Upper lobe of right lung (tissue), 1 donor: ENCODE data around the gene KIF21B. TPM values are rescaled to one million over a fixed set of nuclear protein-coding genes. Genes with fewer than 3 reads are reported as not detected.

ENCODE experiments used
- ATAC-seq: fragments of 200-7000 bp; cut with Tn5 transposase; one replicate; pipeline ENCODE4 v1.9.1; 2020; ENCODE audit warnings: mild to moderate bottlenecking, moderate library complexity
- DNase-seq: peaks from one replicate; pipeline ENCODE4 v3.0.0-alpha.2; 2020
- H3K27ac ChIP-seq: fragments of 200-600 bp; one replicate; pipeline ENCODE4 v1.8.0; 2022
- H3K27me3 ChIP-seq: fragments of 200-600 bp; one replicate; pipeline ENCODE4 v1.8.0; 2022; ENCODE audit warnings: mild to moderate bottlenecking
- H3K36me3 ChIP-seq: fragments of 200-600 bp; one replicate; pipeline ENCODE4 v1.8.0; 2022
- H3K4me1 ChIP-seq: fragments of 200-600 bp; one replicate; pipeline ENCODE4 v1.8.0; 2022
- H3K4me3 ChIP-seq: fragments of 200-600 bp; one replicate; pipeline ENCODE4 v1.8.0; 2022; ENCODE audit warnings: mild to moderate bottlenecking
- H3K9me3 ChIP-seq: fragments of 200-600 bp; one replicate; pipeline ENCODE4 v1.8.0; 2022
- CTCF ChIP-seq: fragments of 200-600 bp; IDR thresholded peaks from one replicate; pipeline ENCODE4 v1.8.0; 2022; ENCODE audit warnings: antibody characterized with exemption
- intact Hi-C: fragments of 100-400 bp; cut with DNase I; formaldehyde crosslinking; loops from one replicate; pipeline ENCODE4 v1.11.0; 2022
- total RNA-seq: library from RNA; stranded (reverse); fragmentation: NEBNext Ultra II Directional; extraction: Animal tissue kit (Norgen Biotek cat#: 25700); gene quantifications from one replicate; pipeline ENCODE4 v1.2.1, GENCODE V29; 2021
- donor health status: DM: no; HTN: yes; CAD: no; lungs with severe emphysema.

KIF21B gene
- total RNA-seq, 1 donor from 2014 or later, result 5.7 TPM

- intact Hi-C loops, result loop anchor here (5.0 to 10.0 kb wide), 2 partner anchors 74 to 142 kb away; partner anchors contain the start of gene CACNA1S
- Histone ChIP-seq H3K27me3 (no peaks in the 10 kb centered on the region), H3K36me3 (no peaks in the 10 kb centered on the region), H3K9me3 (no peaks in the 10 kb centered on the region), H3K4me3 (no peak overlapping the region), H3K4me1 (peaks cover 4% of the 10 kb centered on the region), H3K27ac (no peak overlapping the region)
- TF ChIP-seq CTCF, result no peak
- DNase-seq (no peak), ATAC-seq (no peak)
Measured at GRCh38 chr1:200972985-200973742, 50.4 kb downstream of the KIF21B start.

DNA sequence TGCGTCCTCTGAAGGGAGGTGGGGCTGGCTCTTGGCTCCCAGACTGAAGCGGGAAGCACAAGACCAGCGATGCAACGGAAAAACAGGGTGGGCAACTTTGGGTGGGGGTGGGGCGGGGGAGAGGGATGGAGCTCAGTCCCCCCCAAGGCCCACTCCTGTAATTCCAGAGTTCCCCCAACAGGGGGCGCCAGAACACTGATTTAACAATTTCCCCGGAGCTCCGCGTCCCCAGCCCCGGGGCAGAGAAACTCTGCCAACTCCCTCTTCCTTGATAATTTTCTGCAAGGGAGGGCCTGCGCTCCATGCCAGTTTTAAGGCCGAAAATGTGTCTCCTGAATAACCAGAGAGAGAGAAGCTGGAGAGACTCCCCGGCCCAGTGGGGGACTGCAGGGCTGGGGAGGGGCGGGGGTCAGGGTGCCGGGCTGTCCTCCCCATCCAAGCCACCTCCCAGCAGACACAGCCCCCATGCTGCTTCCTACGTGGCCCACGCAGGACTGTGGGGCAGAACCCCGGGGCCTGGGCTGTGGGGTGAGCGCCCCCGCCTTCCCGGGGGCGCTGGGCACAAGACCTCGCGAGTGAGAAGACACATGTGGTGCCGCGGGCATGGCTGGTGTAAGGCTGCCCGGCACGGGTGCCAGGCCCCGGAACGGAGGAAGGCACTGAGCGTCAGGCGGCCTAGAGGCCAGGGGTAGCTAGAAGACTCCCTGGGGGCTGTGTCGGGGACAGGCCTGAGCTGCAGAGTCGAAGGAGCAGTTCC is 51.4 kb downstream of the KIF21B start:
- peaks cover 4% of the 10 kb centered on the region for H3K4me1 ChIP-seq
- H3K9me3 ChIP-seq, result no peaks in the 10 kb centered on the region
- ATAC-seq, result peak; percentile 69
- no peak overlapping the region for H3K4me3 ChIP-seq
- no peaks in the 10 kb centered on the region for H3K36me3 ChIP-seq
- no peaks in the 10 kb centered on the region for H3K27me3 ChIP-seq
- intact Hi-C loops, result loop anchor here (5.0 to 10.0 kb wide), 2 partner anchors 75 to 143 kb away; partner anchors contain the start of gene CACNA1S
- TF ChIP-seq CTCF, result peak; percentile 96
- H3K27ac ChIP-seq, result no peak overlapping the region
- DNase-seq, result peak; percentile 76

GRCh38 chr1:200971428-200971903 is 52.0 kb downstream of the KIF21B start:
- ATAC-seq, result no peak
- intact Hi-C loops, result loop anchor here (5.0 to 10.0 kb wide), 2 partner anchors 76 to 143 kb away; partner anchors contain the start of gene CACNA1S
- DNase-seq, result no peak
- no peak overlapping the region for H3K27ac ChIP-seq
- peaks cover 4% of the 10 kb centered on the region for H3K4me1 ChIP-seq
- no peak for TF ChIP-seq CTCF
- H3K36me3 ChIP-seq, result no peaks in the 10 kb centered on the region
- H3K4me3 ChIP-seq, result no peak overlapping the region
- H3K27me3 ChIP-seq, result no peaks in the 10 kb centered on the region
- H3K9me3 ChIP-seq, result no peaks in the 10 kb centered on the region

DNA sequence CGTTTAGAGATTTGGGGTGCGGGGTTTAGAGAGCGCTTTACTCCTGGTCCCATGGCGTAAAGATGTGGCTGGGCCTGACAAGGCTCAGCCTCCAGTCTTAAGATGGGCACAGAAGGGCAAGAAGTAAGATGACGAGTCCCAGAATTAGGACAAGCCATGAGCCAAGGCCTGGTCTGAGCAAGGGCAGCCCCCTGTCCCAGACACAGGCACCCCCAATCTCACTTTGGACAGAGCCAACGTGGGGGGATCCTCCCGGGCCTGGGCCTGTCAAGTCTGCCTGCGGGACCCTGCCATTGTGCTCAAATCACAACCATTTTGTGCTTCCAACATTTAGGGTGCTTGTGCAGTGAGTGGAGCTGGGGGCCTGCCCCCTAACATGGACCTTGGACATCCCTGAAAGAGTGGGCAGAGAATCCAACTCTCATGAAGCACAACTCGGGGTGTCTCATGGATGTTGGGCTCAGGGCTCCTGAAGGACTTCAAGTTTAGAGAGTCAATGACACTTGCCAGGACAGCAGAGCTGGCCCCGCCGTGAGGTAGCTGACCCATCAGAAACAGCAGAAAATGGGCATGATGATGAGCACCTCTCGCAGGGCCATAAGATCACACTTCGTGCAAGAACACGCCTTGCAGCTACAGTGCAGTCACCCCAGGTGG is 52.6 kb downstream of the KIF21B start:
- ATAC-seq (no peak), DNase-seq (no peak)
- no peak overlapping the region for H3K4me3 ChIP-seq
- H3K4me1 ChIP-seq, result peaks cover 4% of the 10 kb centered on the region
- intact Hi-C loops, result loop anchor here (5.0 to 10.0 kb wide), 2 partner anchors 76 to 144 kb away; partner anchors contain the start of gene CACNA1S
- no peak for TF ChIP-seq CTCF
- no peaks in the 10 kb centered on the region for H3K36me3 ChIP-seq
- H3K27me3 ChIP-seq, result no peaks in the 10 kb centered on the region
- H3K9me3 ChIP-seq, result no peaks in the 10 kb centered on the region
- no peak overlapping the region for H3K27ac ChIP-seq

DNA sequence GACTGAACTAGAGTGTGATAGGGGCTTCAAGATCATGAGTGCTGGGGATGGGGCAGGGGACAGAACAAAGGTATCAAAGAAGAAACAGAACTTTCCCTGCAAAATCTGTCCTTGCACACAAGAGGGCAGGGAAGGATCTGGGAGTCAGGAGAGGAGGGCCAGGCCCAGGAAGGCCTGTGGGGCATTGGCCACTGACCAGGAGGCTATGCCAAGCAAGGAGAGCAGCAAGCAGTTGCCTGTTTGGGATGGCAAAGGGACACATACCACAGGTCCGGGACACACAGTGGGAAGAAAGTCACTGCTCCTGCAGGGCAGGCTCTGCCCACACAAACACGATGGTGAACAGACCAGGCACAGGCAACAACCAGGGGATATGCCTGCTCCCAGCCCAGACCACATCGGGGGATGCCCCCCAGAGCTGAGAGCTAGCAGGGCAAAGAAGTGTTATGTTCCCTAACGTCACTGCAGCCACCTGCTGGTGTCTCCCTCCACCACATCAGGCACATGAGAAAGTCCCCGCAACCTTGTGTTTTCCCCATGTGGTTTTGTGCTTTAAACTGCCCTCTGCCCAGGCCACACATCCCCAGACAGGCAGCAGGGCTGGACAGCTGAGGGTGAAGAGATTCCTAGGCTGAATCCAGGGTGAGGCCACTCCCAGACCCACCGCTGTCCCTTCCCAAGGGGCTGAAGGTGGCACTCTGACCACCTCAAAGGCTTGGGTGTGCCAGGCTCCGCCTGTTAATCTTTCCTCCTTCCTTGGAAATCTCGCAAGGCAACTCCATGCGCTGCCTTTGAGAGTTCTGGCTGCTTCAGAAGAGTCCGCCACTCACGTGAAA is 53.6 kb downstream of the KIF21B start:
- Histone ChIP-seq H3K9me3 (no peaks in the 10 kb centered on the region), H3K36me3 (no peaks in the 10 kb centered on the region), H3K27me3 (no peaks in the 10 kb centered on the region), H3K27ac (no peak overlapping the region), H3K4me3 (no peak overlapping the region), H3K4me1 (peaks cover 4% of the 10 kb centered on the region)
- DNase-seq, result no peak
- ATAC-seq, result no peak
- intact Hi-C loops, result loop anchor here (5.0 to 10.0 kb wide), 2 partner anchors 77 to 145 kb away; partner anchors contain the start of gene CACNA1S
- TF ChIP-seq CTCF, result no peak
